ENCODE data around the gene GNG2.

DNA sequence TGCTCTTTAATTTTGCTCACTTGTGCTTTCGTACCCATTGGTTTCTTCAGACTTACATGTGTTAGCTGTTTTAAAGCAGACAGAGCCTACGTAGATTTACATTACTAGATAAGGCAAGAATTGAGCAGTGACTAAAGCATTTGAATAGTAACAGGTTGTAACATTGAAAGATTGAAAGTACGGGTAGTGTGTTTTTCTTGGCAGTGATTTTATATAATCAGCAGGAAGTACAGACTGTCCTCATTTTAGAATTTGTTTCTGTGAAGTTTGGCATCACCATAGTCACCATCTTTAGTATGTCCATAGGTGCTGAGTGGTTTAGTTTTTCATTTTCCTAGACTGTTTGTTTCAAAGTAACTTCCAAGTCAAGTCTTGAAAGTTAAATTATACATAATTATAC lies 142.9 kb downstream of the GNG2 start:
- TF ChIP-seq, protein P1, sequence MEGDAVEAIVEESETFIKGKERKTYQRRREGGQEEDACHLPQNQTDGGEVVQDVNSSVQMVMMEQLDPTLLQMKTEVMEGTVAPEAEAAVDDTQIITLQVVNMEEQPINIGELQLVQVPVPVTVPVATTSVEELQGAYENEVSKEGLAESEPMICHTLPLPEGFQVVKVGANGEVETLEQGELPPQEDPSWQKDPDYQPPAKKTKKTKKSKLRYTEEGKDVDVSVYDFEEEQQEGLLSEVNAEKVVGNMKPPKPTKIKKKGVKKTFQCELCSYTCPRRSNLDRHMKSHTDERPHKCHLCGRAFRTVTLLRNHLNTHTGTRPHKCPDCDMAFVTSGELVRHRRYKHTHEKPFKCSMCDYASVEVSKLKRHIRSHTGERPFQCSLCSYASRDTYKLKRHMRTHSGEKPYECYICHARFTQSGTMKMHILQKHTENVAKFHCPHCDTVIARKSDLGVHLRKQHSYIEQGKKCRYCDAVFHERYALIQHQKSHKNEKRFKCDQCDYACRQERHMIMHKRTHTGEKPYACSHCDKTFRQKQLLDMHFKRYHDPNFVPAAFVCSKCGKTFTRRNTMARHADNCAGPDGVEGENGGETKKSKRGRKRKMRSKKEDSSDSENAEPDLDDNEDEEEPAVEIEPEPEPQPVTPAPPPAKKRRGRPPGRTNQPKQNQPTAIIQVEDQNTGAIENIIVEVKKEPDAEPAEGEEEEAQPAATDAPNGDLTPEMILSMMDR (conservative IDR thresholded peaks at IDR 0.05; ENCODE audit: low read depth in 2 of 2), result no peak
- no peak for TF ChIP-seq EZH2 (IDR thresholded peaks at IDR 0.05; ENCODE audit: low read depth, unreplicated experiment)
- no peak for TF ChIP-seq ZNF114 (CRISPR knock-in tag; IDR thresholded peaks at IDR 0.05)
- TF ChIP-seq JUNB (IDR thresholded peaks at IDR 0.05; ENCODE audit: unreplicated experiment), result no peak
- TF ChIP-seq CREB1 (CRISPR knock-in tag; IDR thresholded peaks at IDR 0.05; ENCODE audit: low read depth), result no peak
- TF ChIP-seq, protein P2, sequence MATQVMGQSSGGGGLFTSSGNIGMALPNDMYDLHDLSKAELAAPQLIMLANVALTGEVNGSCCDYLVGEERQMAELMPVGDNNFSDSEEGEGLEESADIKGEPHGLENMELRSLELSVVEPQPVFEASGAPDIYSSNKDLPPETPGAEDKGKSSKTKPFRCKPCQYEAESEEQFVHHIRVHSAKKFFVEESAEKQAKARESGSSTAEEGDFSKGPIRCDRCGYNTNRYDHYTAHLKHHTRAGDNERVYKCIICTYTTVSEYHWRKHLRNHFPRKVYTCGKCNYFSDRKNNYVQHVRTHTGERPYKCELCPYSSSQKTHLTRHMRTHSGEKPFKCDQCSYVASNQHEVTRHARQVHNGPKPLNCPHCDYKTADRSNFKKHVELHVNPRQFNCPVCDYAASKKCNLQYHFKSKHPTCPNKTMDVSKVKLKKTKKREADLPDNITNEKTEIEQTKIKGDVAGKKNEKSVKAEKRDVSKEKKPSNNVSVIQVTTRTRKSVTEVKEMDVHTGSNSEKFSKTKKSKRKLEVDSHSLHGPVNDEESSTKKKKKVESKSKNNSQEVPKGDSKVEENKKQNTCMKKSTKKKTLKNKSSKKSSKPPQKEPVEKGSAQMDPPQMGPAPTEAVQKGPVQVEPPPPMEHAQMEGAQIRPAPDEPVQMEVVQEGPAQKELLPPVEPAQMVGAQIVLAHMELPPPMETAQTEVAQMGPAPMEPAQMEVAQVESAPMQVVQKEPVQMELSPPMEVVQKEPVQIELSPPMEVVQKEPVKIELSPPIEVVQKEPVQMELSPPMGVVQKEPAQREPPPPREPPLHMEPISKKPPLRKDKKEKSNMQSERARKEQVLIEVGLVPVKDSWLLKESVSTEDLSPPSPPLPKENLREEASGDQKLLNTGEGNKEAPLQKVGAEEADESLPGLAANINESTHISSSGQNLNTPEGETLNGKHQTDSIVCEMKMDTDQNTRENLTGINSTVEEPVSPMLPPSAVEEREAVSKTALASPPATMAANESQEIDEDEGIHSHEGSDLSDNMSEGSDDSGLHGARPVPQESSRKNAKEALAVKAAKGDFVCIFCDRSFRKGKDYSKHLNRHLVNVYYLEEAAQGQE (IDR thresholded peaks at IDR 0.05; ENCODE audit: unreplicated experiment), result no peak
- TF ChIP-seq EZH2phosphoT487 (IDR thresholded peaks at IDR 0.05; ENCODE audit: unreplicated experiment), result no peak
- no peak for TF ChIP-seq POLR2AphosphoS5 (IDR thresholded peaks at IDR 0.05; ENCODE audit: low read depth)
- TF ChIP-seq, protein P3, sequence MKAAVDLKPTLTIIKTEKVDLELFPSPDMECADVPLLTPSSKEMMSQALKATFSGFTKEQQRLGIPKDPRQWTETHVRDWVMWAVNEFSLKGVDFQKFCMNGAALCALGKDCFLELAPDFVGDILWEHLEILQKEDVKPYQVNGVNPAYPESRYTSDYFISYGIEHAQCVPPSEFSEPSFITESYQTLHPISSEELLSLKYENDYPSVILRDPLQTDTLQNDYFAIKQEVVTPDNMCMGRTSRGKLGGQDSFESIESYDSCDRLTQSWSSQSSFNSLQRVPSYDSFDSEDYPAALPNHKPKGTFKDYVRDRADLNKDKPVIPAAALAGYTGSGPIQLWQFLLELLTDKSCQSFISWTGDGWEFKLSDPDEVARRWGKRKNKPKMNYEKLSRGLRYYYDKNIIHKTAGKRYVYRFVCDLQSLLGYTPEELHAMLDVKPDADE (IDR thresholded peaks at IDR 0.05), result no peak
- TF ChIP-seq NANOG (IDR thresholded peaks at IDR 0.05; ENCODE audit: borderline replicate concordance), result no peak
- TF ChIP-seq, protein P4, sequence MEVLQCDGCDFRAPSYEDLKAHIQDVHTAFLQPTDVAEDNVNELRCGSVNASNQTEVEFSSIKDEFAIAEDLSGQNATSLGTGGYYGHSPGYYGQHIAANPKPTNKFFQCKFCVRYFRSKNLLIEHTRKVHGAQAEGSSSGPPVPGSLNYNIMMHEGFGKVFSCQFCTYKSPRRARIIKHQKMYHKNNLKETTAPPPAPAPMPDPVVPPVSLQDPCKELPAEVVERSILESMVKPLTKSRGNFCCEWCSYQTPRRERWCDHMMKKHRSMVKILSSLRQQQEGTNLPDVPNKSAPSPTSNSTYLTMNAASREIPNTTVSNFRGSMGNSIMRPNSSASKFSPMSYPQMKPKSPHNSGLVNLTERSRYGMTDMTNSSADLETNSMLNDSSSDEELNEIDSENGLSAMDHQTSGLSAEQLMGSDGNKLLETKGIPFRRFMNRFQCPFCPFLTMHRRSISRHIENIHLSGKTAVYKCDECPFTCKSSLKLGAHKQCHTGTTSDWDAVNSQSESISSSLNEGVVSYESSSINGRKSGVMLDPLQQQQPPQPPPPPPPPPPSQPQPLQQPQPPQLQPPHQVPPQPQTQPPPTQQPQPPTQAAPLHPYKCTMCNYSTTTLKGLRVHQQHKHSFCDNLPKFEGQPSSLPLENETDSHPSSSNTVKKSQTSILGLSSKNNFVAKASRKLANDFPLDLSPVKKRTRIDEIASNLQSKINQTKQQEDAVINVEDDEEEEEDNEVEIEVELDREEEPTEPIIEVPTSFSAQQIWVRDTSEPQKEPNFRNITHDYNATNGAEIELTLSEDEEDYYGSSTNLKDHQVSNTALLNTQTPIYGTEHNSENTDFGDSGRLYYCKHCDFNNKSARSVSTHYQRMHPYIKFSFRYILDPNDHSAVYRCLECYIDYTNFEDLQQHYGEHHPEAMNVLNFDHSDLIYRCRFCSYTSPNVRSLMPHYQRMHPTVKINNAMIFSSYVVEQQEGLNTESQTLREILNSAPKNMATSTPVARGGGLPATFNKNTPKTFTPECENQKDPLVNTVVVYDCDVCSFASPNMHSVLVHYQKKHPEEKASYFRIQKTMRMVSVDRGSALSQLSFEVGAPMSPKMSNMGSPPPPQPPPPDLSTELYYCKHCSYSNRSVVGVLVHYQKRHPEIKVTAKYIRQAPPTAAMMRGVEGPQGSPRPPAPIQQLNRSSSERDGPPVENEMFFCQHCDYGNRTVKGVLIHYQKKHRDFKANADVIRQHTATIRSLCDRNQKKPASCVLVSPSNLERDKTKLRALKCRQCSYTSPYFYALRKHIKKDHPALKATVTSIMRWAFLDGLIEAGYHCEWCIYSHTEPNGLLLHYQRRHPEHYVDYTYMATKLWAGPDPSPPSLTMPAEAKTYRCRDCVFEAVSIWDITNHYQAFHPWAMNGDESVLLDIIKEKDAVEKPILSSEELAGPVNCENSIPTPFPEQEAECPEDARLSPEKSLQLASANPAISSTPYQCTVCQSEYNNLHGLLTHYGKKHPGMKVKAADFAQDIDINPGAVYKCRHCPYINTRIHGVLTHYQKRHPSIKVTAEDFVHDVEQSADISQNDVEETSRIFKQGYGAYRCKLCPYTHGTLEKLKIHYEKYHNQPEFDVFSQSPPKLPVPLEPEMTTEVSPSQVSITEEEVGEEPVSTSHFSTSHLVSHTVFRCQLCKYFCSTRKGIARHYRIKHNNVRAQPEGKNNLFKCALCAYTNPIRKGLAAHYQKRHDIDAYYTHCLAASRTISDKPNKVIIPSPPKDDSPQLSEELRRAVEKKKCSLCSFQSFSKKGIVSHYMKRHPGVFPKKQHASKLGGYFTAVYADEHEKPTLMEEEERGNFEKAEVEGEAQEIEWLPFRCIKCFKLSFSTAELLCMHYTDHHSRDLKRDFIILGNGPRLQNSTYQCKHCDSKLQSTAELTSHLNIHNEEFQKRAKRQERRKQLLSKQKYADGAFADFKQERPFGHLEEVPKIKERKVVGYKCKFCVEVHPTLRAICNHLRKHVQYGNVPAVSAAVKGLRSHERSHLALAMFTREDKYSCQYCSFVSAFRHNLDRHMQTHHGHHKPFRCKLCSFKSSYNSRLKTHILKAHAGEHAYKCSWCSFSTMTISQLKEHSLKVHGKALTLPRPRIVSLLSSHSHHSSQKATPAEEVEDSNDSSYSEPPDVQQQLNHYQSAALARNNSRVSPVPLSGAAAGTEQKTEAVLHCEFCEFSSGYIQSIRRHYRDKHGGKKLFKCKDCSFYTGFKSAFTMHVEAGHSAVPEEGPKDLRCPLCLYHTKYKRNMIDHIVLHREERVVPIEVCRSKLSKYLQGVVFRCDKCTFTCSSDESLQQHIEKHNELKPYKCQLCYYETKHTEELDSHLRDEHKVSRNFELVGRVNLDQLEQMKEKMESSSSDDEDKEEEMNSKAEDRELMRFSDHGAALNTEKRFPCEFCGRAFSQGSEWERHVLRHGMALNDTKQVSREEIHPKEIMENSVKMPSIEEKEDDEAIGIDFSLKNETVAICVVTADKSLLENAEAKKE (CRISPR knock-in tag; IDR thresholded peaks at IDR 0.05), result no peak
